HEK293 (cell line): ENCODE results near the gene ZC3H10.
A peak's percentile ranks its signal among the peaks of the same experiment; 100 is the strongest.

Source experiments
- CTCF ChIA-PET: fragments of 350-600 bp; formaldehyde crosslinking; extraction: SDS; loops from one replicate; lab custom pipeline; 2021; ENCODE audit warnings: antibody characterized with exemption; lab: Yijun Ruan, JAX
- POLR2A ChIA-PET: fragments of 300-600 bp; formaldehyde crosslinking; extraction: SDS; loops from one replicate; lab custom pipeline; 2020; ENCODE audit warnings: antibody characterized with exemption, inconsistent platforms; lab: Yijun Ruan, JAX
- H3K27ac ChIP-seq: fragments of 200-500 bp; sonication (Bioruptor generic); 2 replicates; pipeline ENCODE4 v1.5.1; 2014; ENCODE audit warnings: low read depth, low read length, control low read depth, inconsistent platforms; ENCODE audit errors: extremely low read depth
- H3K36me3 ChIP-seq, 2 experiments: fragments of 200-500 bp in 1 of 2; sonication (Bioruptor generic) in 1 of 2; 1 replicate in 1 of 2; 2 replicates in 1 of 2; pipeline ENCODE4 v1.5.1; 2014 to 2017; ENCODE audit warnings: inconsistent platforms in 2 of 2, low read length in 2 of 2; ENCODE audit not compliant: control insufficient read depth in 2 of 2, insufficient read depth in 1 of 2
- H3K4me1 ChIP-seq: fragments of 200-500 bp; sonication (Bioruptor generic); 2 replicates; pipeline ENCODE4 v1.5.1; 2014; ENCODE audit warnings: mild to moderate bottlenecking, low read length, inconsistent platforms; ENCODE audit not compliant: control insufficient read depth, insufficient read depth
- H3K4me3 ChIP-seq: 2 replicates; pipeline ENCODE4 v1.5.1; 2011; ENCODE audit warnings: low read depth, mild to moderate bottlenecking, control low read depth, low read length, moderate library complexity
- H3K9me3 ChIP-seq: fragments of 200-500 bp; sonication (Bioruptor generic); 2 replicates; pipeline ENCODE4 v1.5.1; 2014; ENCODE audit warnings: low read depth, low read length, inconsistent platforms; ENCODE audit not compliant: control insufficient read depth, insufficient read depth
- BCL11B ChIP-seq: fragments of 450-650 bp; formaldehyde crosslinking; IDR thresholded peaks from 2 replicates; pipeline ENCODE4 v1.5.1; 2016; ENCODE audit warnings: low read depth, missing biosample characterization, missing genetic modification characterization
- EGR2 ChIP-seq: fragments of 450-650 bp; formaldehyde crosslinking; IDR thresholded peaks from 2 replicates; pipeline ENCODE4 v1.5.1; 2016; ENCODE audit warnings: low read depth, missing biosample characterization, missing genetic modification characterization
- FEZF1 ChIP-seq: fragments of 450-650 bp; formaldehyde crosslinking; IDR thresholded peaks from 2 replicates; pipeline ENCODE4 v1.5.1; 2016; ENCODE audit warnings: missing biosample characterization, missing genetic modification characterization
- GFI1B ChIP-seq: fragments of 450-650 bp; formaldehyde crosslinking; IDR thresholded peaks from 2 replicates; pipeline ENCODE4 v1.5.1; 2016; ENCODE audit warnings: missing biosample characterization, missing genetic modification characterization
- GLI4 ChIP-seq: fragments of 450-650 bp; formaldehyde crosslinking; IDR thresholded peaks from 2 replicates; pipeline ENCODE4 v1.5.1; 2016; ENCODE audit warnings: missing biosample characterization, missing genetic modification characterization
- HOXA7 ChIP-seq: sonication (generic); formaldehyde crosslinking; IDR thresholded peaks from 2 replicates; pipeline ENCODE4 v1.8.1; 2022; ENCODE audit warnings: missing genetic modification reagents, borderline replicate concordance
- HOXC10 ChIP-seq: sonication (generic); formaldehyde crosslinking; IDR thresholded peaks from 2 replicates; pipeline ENCODE4 v1.8.1; 2023; ENCODE audit warnings: mild to moderate bottlenecking, missing genetic modification reagents
- OSR2 ChIP-seq: fragments of 450-650 bp; formaldehyde crosslinking; IDR thresholded peaks from 2 replicates; pipeline ENCODE4 v1.5.1; 2016; ENCODE audit warnings: missing biosample characterization, missing genetic modification characterization
- TCF7L2 ChIP-seq: IDR thresholded peaks from 2 replicates; pipeline ENCODE4 v1.6.1; 2011; ENCODE audit warnings: low read depth, mild to moderate bottlenecking, inconsistent platforms, low read length, moderate library complexity, borderline replicate concordance
- ZBTB1 ChIP-seq: fragments of 450-650 bp; formaldehyde crosslinking; IDR thresholded peaks from 2 replicates; pipeline ENCODE4 v1.5.1; 2016; ENCODE audit warnings: missing biosample characterization, missing genetic modification characterization
- ZBTB17 ChIP-seq: fragments of 450-650 bp; formaldehyde crosslinking; IDR thresholded peaks from 2 replicates; pipeline ENCODE4 v1.5.1; 2016; ENCODE audit warnings: missing biosample characterization, missing genetic modification characterization
- ZBTB48 ChIP-seq: fragments of 450-650 bp; formaldehyde crosslinking; IDR thresholded peaks from 2 replicates; pipeline ENCODE4 v1.5.1; 2016; ENCODE audit warnings: missing biosample characterization, missing genetic modification characterization
- ZFHX2 ChIP-seq: fragments of 450-650 bp; formaldehyde crosslinking; conservative IDR thresholded peaks from 2 replicates; pipeline ENCODE4 v1.5.1; 2016; ENCODE audit warnings: missing biosample characterization, missing genetic modification characterization
- ZFP3 ChIP-seq: fragments of 450-650 bp; formaldehyde crosslinking; IDR thresholded peaks from 2 replicates; pipeline ENCODE4 v1.5.1; 2016; ENCODE audit warnings: low read depth, missing biosample characterization, missing genetic modification characterization
- ZNF155 ChIP-seq: fragments of 450-650 bp; formaldehyde crosslinking; IDR thresholded peaks from 2 replicates; pipeline ENCODE4 v1.5.1; 2016; ENCODE audit warnings: missing biosample characterization, missing genetic modification characterization
- ZNF19 ChIP-seq: fragments of 450-650 bp; formaldehyde crosslinking; IDR thresholded peaks from 2 replicates; pipeline ENCODE4; 2016; ENCODE audit warnings: missing biosample characterization, missing genetic modification characterization, low read depth
- ZNF223 ChIP-seq: fragments of 450-650 bp; formaldehyde crosslinking; IDR thresholded peaks from 2 replicates; pipeline ENCODE4 v1.5.1; 2016; ENCODE audit warnings: missing biosample characterization, missing genetic modification characterization
- ZNF23 ChIP-seq: fragments of 450-650 bp; formaldehyde crosslinking; IDR thresholded peaks from 2 replicates; pipeline ENCODE4 v1.5.1; 2016; ENCODE audit warnings: missing biosample characterization, missing genetic modification characterization, borderline replicate concordance
- ZNF248 ChIP-seq: fragments of 450-650 bp; formaldehyde crosslinking; IDR thresholded peaks from 2 replicates; pipeline ENCODE4 v1.5.1; 2017; ENCODE audit warnings: missing biosample characterization, missing genetic modification characterization
- ZNF341 ChIP-seq: fragments of 450-650 bp; formaldehyde crosslinking; IDR thresholded peaks from 2 replicates; pipeline ENCODE4; 2016; ENCODE audit warnings: low read depth, missing biosample characterization, missing genetic modification characterization
- ZNF350 ChIP-seq: fragments of 450-650 bp; formaldehyde crosslinking; IDR thresholded peaks from 2 replicates; pipeline ENCODE4 v1.5.0; 2017; ENCODE audit warnings: missing biosample characterization, mild to moderate bottlenecking, missing genetic modification characterization
- ZNF394 ChIP-seq: fragments of 450-650 bp; formaldehyde crosslinking; IDR thresholded peaks from 2 replicates; pipeline ENCODE4 v1.5.1; 2016; ENCODE audit warnings: missing biosample characterization, missing genetic modification characterization, mild to moderate bottlenecking, moderate library complexity, borderline replicate concordance
- ZNF510 ChIP-seq: fragments of 450-650 bp; formaldehyde crosslinking; IDR thresholded peaks from 2 replicates; pipeline ENCODE4 v1.5.1; 2018; ENCODE audit warnings: mild to moderate bottlenecking, missing genetic modification characterization, missing biosample characterization; ENCODE audit not compliant: insufficient replicate concordance
- ZNF548 ChIP-seq: fragments of 450-650 bp; formaldehyde crosslinking; IDR thresholded peaks from 2 replicates; pipeline ENCODE4 v1.5.1; 2016; ENCODE audit warnings: missing biosample characterization, missing genetic modification characterization
- ZNF560 ChIP-seq: fragments of 450-650 bp; formaldehyde crosslinking; IDR thresholded peaks from 2 replicates; pipeline ENCODE4 v1.5.1; 2017; ENCODE audit warnings: missing biosample characterization, missing genetic modification characterization, borderline replicate concordance
- ZNF585B ChIP-seq: fragments of 450-650 bp; formaldehyde crosslinking; IDR thresholded peaks from 2 replicates; pipeline ENCODE4 v1.5.1; 2016; ENCODE audit warnings: missing biosample characterization, missing genetic modification characterization
- ZNF610 ChIP-seq: fragments of 450-650 bp; formaldehyde crosslinking; IDR thresholded peaks from 2 replicates; pipeline ENCODE4 v1.5.1; 2016; ENCODE audit warnings: missing biosample characterization, missing genetic modification characterization, borderline replicate concordance
- ZNF621 ChIP-seq: fragments of 450-650 bp; formaldehyde crosslinking; IDR thresholded peaks from 2 replicates; pipeline ENCODE4 v1.5.1; 2017; ENCODE audit warnings: missing biosample characterization, missing genetic modification characterization
- ZNF658 ChIP-seq: fragments of 450-650 bp; formaldehyde crosslinking; IDR thresholded peaks from 2 replicates; pipeline ENCODE4; 2016; ENCODE audit warnings: missing biosample characterization, missing genetic modification characterization
- ZNF664 ChIP-seq: fragments of 450-650 bp; formaldehyde crosslinking; IDR thresholded peaks from 2 replicates; pipeline ENCODE4 v1.5.1; 2016; ENCODE audit warnings: missing biosample characterization, missing genetic modification characterization
- ZNF747 ChIP-seq: fragments of 450-650 bp; formaldehyde crosslinking; IDR thresholded peaks from 2 replicates; pipeline ENCODE4 v1.5.1; 2016; ENCODE audit warnings: missing biosample characterization, missing genetic modification characterization
- ZNF776 ChIP-seq: fragments of 450-650 bp; formaldehyde crosslinking; IDR thresholded peaks from 2 replicates; pipeline ENCODE4 v1.5.0; 2017; ENCODE audit warnings: missing biosample characterization, missing genetic modification characterization, borderline replicate concordance
- TF ChIP-seq, protein P1 (sequence below): fragments of 450-650 bp; formaldehyde crosslinking; IDR thresholded peaks from 2 replicates; pipeline ENCODE4 v1.5.1; 2016; ENCODE audit warnings: missing biosample characterization, missing genetic modification characterization
- TF ChIP-seq, protein P2 (sequence below): fragments of 450-650 bp; formaldehyde crosslinking; IDR thresholded peaks from 2 replicates; pipeline ENCODE4 v1.5.1; 2016; ENCODE audit warnings: missing biosample characterization, missing genetic modification characterization
- TF ChIP-seq, protein P3 (sequence below): fragments of 450-650 bp; formaldehyde crosslinking; IDR thresholded peaks from 2 replicates; pipeline ENCODE4 v1.5.1; 2016; ENCODE audit warnings: missing biosample characterization, missing genetic modification characterization

Gene ZC3H10

DNA sequence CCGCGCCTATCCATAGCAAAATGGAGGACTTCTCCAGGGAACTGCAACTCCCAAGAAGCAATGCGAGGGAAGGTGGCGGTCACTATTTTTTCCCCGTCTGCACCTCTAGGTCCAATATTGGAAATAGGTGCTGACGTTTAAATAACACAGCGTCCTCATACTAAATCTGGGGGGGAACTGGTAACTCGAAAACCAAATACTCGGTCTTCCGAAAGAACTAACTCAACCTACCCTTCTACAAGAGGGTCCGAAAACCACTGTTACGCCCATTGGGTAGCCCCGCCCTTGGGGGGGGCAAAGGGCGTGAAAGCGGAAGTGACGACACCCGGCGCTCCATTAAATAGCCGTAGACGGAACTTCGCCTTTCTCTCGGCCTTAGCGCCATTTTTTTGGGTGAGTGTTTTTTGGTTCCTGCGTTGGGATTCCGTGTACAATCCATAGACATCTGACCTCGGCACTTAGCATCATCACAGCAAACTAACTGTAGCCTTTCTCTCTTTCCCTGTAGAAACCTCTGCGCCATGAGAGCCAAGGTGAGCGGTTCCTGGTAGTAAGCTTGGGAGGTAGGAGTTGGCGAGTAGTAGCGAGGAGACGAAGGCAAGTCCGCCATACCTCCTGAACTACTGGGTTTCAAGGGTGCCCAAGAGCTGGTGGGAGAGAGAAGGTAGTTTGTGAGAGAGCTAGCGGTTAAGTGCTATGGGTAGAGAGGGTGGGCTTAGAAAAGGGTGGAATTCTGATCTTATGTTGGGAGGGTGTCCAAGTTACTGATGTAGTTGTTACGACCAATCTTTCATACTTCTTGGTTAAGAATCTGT is 1.6 kb upstream of the ZC3H10 start, which contains the start of gene RPL41:
Gene RPL41 (plus strand): TSS at position 367 of the 815 bp plus-strand sequence.
- POLR2A ChIA-PET: interaction anchor here (0.6 to 6.1 kb wide), 16 partner anchors 9 to 378 kb away, joined by 3 to 165 read pairs (median 12); partner anchors contain the start of genes CNPY2, ERBB3, ESYT1 and PA2G4
- peak within 1 kb of the TSS; percentile 99 for H3K27ac ChIP-seq
- CTCF ChIA-PET: interaction anchor here (0.6 to 5.0 kb wide), 11 partner anchors 9 to 598 kb away, joined by 3 to 86 read pairs (median 4); partner anchors contain the start of genes ESYT1, PA2G4 and SMARCC2
- H3K9me3 ChIP-seq: no peaks in the 10 kb centered on the region
- peaks cover 9 to 58% of the 10 kb centered on the region in 2 experiments; a peak in 2 of 3 replicates for H3K36me3 ChIP-seq
- peaks cover 5% of the 10 kb centered on the region for H3K4me1 ChIP-seq
- peak within 1 kb of the TSS; percentile 69 for H3K4me3 ChIP-seq
- TF ChIP-seq ZNF610 (tag by site-specific recombination) (peak; percentile 37; the same call in 1 of the 2 replicates), ZBTB1 (tag by site-specific recombination) (no peak), BCL11B (tag by site-specific recombination) (no peak), ZNF664 (tag by site-specific recombination) (peak; percentile 70; the same call in 1 of the 2 replicates), ZFP3 (tag by site-specific recombination) (no peak), FEZF1 (no peak), ZNF658 (tag by site-specific recombination) (no peak), ZBTB17 (tag by site-specific recombination) (peak; percentile 84), ZBTB48 (tag by site-specific recombination) (no peak), ZNF747 (tag by site-specific recombination) (no peak), ZFHX2 (tag by site-specific recombination) (no peak), ZNF510 (tag by site-specific recombination) (no peak), ZNF560 (tag by site-specific recombination) (no peak), ZNF19 (tag by site-specific recombination) (0 out of 2 replicates have a peak, but pooled peaks have one; percentile 41), ZNF23 (tag by site-specific recombination) (no peak), ZNF394 (tag by site-specific recombination) (peak; percentile 46; the same call in 1 of the 2 replicates), ZNF585B (tag by site-specific recombination) (no peak), TCF7L2 (no peak), ZNF548 (tag by site-specific recombination) (no peak), ZNF621 (no peak), EGR2 (tag by site-specific recombination) (no peak), GLI4 (tag by site-specific recombination) (0 out of 2 replicates have a peak, but pooled peaks have one; percentile 81), HOXA7 (CRISPR knock-in tag) (no peak), ZNF341 (tag by site-specific recombination) (no peak), ZNF350 (no peak), ZNF155 (no peak), OSR2 (no peak), HOXC10 (CRISPR knock-in tag) (0 out of 2 replicates have a peak, but pooled peaks have one; percentile 74), GFI1B (tag by site-specific recombination) (peak; percentile 58; the same call in 1 of the 2 replicates), ZNF248 (no peak), ZNF776 (tag by site-specific recombination) (no peak), ZNF223 (tag by site-specific recombination) (no peak)
- TF ChIP-seq, protein P1, sequence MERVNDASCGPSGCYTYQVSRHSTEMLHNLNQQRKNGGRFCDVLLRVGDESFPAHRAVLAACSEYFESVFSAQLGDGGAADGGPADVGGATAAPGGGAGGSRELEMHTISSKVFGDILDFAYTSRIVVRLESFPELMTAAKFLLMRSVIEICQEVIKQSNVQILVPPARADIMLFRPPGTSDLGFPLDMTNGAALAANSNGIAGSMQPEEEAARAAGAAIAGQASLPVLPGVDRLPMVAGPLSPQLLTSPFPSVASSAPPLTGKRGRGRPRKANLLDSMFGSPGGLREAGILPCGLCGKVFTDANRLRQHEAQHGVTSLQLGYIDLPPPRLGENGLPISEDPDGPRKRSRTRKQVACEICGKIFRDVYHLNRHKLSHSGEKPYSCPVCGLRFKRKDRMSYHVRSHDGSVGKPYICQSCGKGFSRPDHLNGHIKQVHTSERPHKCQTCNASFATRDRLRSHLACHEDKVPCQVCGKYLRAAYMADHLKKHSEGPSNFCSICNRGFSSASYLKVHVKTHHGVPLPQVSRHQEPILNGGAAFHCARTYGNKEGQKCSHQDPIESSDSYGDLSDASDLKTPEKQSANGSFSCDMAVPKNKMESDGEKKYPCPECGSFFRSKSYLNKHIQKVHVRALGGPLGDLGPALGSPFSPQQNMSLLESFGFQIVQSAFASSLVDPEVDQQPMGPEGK: peak; percentile 96
- TF ChIP-seq, protein P2, sequence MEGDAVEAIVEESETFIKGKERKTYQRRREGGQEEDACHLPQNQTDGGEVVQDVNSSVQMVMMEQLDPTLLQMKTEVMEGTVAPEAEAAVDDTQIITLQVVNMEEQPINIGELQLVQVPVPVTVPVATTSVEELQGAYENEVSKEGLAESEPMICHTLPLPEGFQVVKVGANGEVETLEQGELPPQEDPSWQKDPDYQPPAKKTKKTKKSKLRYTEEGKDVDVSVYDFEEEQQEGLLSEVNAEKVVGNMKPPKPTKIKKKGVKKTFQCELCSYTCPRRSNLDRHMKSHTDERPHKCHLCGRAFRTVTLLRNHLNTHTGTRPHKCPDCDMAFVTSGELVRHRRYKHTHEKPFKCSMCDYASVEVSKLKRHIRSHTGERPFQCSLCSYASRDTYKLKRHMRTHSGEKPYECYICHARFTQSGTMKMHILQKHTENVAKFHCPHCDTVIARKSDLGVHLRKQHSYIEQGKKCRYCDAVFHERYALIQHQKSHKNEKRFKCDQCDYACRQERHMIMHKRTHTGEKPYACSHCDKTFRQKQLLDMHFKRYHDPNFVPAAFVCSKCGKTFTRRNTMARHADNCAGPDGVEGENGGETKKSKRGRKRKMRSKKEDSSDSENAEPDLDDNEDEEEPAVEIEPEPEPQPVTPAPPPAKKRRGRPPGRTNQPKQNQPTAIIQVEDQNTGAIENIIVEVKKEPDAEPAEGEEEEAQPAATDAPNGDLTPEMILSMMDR (tag by site-specific recombination): no peak
- TF ChIP-seq, protein P3, sequence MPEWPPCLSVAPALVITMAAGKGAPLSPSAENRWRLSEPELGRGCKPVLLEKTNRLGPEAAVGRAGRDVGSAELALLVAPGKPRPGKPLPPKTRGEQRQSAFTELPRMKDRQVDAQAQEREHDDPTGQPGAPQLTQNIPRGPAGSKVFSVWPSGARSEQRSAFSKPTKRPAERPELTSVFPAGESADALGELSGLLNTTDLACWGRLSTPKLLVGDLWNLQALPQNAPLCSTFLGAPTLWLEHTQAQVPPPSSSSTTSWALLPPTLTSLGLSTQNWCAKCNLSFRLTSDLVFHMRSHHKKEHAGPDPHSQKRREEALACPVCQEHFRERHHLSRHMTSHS (tag by site-specific recombination): 0 out of 2 replicates have a peak, but pooled peaks have one; percentile 10
